Naive thymus-derived CD8-positive, alpha-beta T cell (primary cell): ENCODE measurements around the gene BPIFB6. TPM values are rescaled to one million over a fixed set of nuclear protein-coding genes. Genes with fewer than 3 reads are reported as not detected.

Experiments
- ATAC-seq, 2 donors: fragments of 150-1000 bp; cut with Tn5 transposase in 1 of 2; sonication (Bioruptor Pico), chemical (Tn5 transposase) in 1 of 2; 1 replicate in 1 of 2; 2 replicates in 1 of 2; pipeline ENCODE4 v1.10.0; 2021; ENCODE audit warnings: mild to moderate bottlenecking in 2 of 2, moderate library complexity in 2 of 2
- POLR2A ChIA-PET: fragments of 350-600 bp; sonication (Branson Sonifier 250); formaldehyde crosslinking; loops from one replicate; lab custom pipeline; 2021; ENCODE audit warnings: antibody characterized with exemption; lab: Charles Lee
- DNase-seq, 10 donors: peaks; one replicate each; pipeline versions ENCODE4 v3.0.0 to v3.0.0-alpha.2; 2020 to 2022
- H3K27ac Mint-ChIP-seq, 10 donors: one replicate each; pipeline ENCODE4 v1.8.0; 2020 to 2022; ENCODE audit warnings: mild to moderate bottlenecking in 10 of 10, mixed read lengths in 10 of 10, moderate library complexity in 4 of 10, inconsistent platforms in 1 of 10
- H3K27me3 Mint-ChIP-seq, 5 donors: one replicate each; pipeline ENCODE4 v1.8.0; 2021 to 2022; ENCODE audit warnings: mixed read lengths in 5 of 5
- H3K36me3 Mint-ChIP-seq, 3 donors: one replicate each; pipeline ENCODE4 v1.8.0; 2020 to 2022; ENCODE audit warnings: mixed read lengths in 3 of 3, mild to moderate bottlenecking in 2 of 3, inconsistent platforms in 1 of 3
- H3K4me1 Mint-ChIP-seq, 4 donors: one replicate each; pipeline ENCODE4 v1.8.0; 2021 to 2022; ENCODE audit warnings: mixed read lengths in 4 of 4
- H3K4me3 Mint-ChIP-seq, 10 donors: one replicate each; pipeline ENCODE4 v1.8.0; 2020 to 2022; ENCODE audit warnings: mild to moderate bottlenecking in 10 of 10, mixed read lengths in 10 of 10, moderate library complexity in 6 of 10, inconsistent platforms in 1 of 10
- H3K9me3 Mint-ChIP-seq, 9 donors: one replicate each; pipeline ENCODE4 v1.8.0; 2020 to 2022; ENCODE audit warnings: mixed read lengths in 9 of 9, mild to moderate bottlenecking in 3 of 9, inconsistent platforms in 1 of 9, moderate library complexity in 1 of 9
- polyA plus RNA-seq, 3 donors: library from polyadenylated mRNA; unstranded; fragments of 300-500 nt; fragmentation: Illumina TruSeq; gene quantifications; one replicate each; pipeline ENCODE4 v1.2.3, GENCODE V29; 2021
- total RNA-seq, 8 experiments: library from RNA in 2 of 8; stranded (reverse) in 2 of 8; gene quantifications; one replicate each; pipeline ENCODE4 v1.2.3 and lab custom pipeline; 2021 to 2026

BPIFB6 gene
- total and polyA plus RNA-seq, 5 experiments from 2014 or later: not detected

DNA sequence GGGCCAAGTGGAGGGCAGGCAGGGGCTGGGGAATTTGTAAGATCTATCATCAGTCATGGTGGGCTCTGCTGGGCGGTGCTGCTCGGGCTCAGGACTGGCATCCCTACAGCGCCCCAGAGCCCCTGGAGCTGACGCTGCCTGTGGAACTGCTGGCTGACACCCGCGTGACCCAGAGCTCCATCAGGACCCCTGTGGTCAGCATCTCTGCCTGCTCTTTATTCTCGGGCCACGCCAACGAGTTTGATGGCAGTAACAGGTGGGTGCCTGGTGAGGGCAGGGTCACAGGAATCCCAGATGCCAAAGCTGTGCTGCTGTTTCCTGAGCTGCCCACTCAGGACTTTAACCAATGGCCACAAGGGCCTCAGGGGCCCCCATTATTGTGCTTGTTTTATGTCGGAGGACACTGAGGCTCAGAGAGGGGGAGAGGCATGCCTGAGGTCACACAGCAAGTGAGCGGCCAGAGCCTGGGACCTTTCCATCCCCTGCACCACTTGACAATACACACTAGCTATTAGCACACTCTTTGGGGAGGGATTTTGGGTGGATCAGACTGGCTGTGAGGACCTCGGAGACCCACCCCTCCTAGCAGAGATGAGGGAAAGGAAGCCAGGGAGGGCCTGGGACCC lies 17.6 kb upstream of the BPIFB6 start:
- ATAC-seq: no peak
- H3K36me3 Mint-ChIP-seq: no peaks in the 10 kb centered on the region
- POLR2A ChIA-PET: no interaction called here
- H3K27me3 Mint-ChIP-seq: no peaks in the 10 kb centered on the region
- no peaks in the 10 kb centered on the region for H3K9me3 Mint-ChIP-seq
- peaks cover 5 to 27% (median 14%) of the 10 kb centered on the region in 4 donors for H3K4me1 Mint-ChIP-seq
- peak overlapping the region in 3 of 10 donors; percentile 18 to 57 (median 24) for H3K27ac Mint-ChIP-seq
- no peak overlapping the region for H3K4me3 Mint-ChIP-seq
- DNase-seq: peak in 1 of 10 donors; percentile 45

GRCh38 chr20:33014336-33015113 lies 16.9 kb upstream of the BPIFB6 start:
- ATAC-seq: no peak
- Mint-ChIP-seq H3K4me1 (peaks cover 5 to 27% (median 12%) of the 10 kb centered on the region in 4 donors), H3K9me3 (no peaks in the 10 kb centered on the region), H3K27me3 (no peaks in the 10 kb centered on the region), H3K36me3 (no peaks in the 10 kb centered on the region), H3K27ac (peak overlapping the region in 2 of 10 donors; percentile 40 to 67), H3K4me3 (no peak overlapping the region)
- POLR2A ChIA-PET: no interaction called here
- DNase-seq: peak in 1 of 10 donors; percentile 45

- H3K27me3 Mint-ChIP-seq: no peaks in the 10 kb centered on the region
- DNase-seq (peak in 1 of 10 donors; percentile 43), ATAC-seq (no peak)
- no peaks in the 10 kb centered on the region for H3K9me3 Mint-ChIP-seq
- POLR2A ChIA-PET: no interaction called here
- peaks cover 5 to 27% (median 12%) of the 10 kb centered on the region in 4 donors for H3K4me1 Mint-ChIP-seq
- H3K4me3 Mint-ChIP-seq: no peak overlapping the region
- H3K36me3 Mint-ChIP-seq: no peaks in the 10 kb centered on the region
- peak overlapping the region in 2 of 10 donors; percentile 40 to 53 for H3K27ac Mint-ChIP-seq
Measured at GRCh38 chr20:33015114-33015484, 16.3 kb upstream of the BPIFB6 start.

DNA sequence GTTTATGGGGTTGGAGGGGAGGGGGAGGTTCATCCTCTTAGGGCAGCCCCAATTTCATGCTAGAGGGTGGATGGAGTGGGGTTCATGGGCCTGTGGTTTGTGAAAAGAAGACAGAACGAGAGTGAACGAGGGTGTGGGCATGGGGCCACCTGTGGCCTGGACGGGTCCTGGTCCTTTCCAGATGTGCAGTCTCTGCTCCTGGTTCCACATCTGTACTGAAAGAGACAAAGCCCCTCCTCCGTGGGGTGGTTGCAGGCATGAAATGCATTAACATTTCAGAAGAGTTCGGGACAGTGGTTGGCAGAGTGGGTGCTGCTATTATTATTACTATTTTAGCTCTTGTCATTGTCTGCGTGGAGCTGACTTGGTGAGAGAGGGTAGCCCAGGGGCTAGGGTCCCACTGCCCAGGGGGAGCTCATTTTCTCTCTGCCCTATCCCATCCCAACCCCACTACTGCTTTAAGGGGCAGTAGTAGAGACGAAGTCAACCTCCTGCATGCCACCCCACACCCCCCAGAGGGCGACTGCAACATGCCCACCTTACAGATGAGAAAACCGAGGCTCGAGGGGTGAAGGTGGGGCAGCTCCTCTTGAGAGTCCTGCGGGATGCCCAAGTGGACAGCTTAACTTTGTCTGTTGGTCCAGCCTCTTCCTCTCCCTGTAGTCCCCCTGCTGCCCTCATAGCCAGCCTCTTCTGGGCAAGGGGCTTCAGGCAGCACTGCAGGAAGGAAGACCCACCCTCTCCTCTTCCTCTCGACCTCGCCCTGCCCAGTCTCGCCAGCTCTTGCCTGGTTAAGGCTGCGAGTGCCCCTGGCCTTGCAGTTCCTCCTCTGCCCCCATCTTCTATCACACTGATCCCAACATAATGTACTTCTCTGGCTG lies 15.5 kb upstream of the BPIFB6 start:
- H3K4me3 Mint-ChIP-seq: no peak overlapping the region
- peak overlapping the region in 4 of 10 donors; percentile 21 to 70 (median 55) for H3K27ac Mint-ChIP-seq
- DNase-seq (peak in 1 of 10 donors; percentile 37), ATAC-seq (no peak)
- H3K4me1 Mint-ChIP-seq: peaks cover 7 to 27% (median 12%) of the 10 kb centered on the region in 4 donors
- H3K9me3 Mint-ChIP-seq: no peaks in the 10 kb centered on the region
- POLR2A ChIA-PET: no interaction called here
- no peaks in the 10 kb centered on the region for H3K36me3 Mint-ChIP-seq
- H3K27me3 Mint-ChIP-seq: no peaks in the 10 kb centered on the region

DNA sequence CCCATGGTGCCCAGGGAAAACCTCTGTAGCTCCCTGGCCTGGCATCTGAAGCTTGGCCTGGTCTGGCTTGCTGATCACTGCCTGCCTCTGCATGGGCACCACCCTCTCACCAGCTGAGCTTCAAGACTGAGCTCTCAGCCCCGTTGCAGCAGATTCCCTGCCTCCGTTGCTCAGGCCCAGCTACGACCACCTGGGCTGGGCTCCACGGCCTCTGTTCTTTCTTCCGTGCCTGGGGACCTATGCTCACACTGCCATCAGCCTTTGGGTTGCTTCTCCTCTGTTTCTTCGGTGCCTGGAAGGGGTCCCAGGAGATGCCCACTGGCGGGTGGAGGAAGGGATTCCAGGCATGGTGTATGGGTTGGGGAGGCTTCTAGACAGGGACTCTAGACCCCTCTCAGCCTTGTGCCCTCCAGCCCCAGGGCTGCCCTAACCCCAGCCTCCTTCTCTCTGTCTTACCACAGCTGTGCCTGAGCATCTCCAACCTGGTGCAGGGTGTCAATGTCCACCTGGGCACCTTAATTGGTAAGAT lies 14.8 kb upstream of the BPIFB6 start:
- Mint-ChIP-seq H3K4me3 (no peak overlapping the region), H3K36me3 (no peaks in the 10 kb centered on the region), H3K4me1 (peaks cover 9 to 27% (median 12%) of the 10 kb centered on the region in 4 donors), H3K27me3 (no peaks in the 10 kb centered on the region), H3K9me3 (no peaks in the 10 kb centered on the region), H3K27ac (peak overlapping the region in 2 of 10 donors; percentile 21 to 71)
- no peak for ATAC-seq
- POLR2A ChIA-PET: no interaction called here
- DNase-seq: peak in 1 of 10 donors; percentile 18

DNA sequence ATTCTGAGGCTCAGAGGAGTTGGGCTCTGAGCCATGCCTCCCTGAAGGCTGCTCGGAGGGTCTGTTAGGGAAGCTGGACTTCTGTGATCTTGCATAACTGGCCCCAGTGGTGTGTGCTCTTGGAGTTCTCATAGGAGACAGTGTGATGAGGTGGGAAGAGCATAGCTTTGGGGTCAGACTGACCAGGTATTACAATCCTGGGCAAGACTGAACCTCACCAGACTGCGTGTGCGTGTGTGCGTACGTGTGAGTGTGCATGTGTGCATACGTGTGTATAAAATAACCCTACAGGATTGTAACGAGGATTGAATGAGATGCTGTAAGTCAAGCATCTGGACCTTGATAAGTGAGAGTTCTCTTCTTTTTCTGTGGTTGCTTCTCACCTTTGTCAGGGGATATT lies 13.9 kb upstream of the BPIFB6 start:
- POLR2A ChIA-PET: no interaction called here
- H3K36me3 Mint-ChIP-seq: no peaks in the 10 kb centered on the region

GRCh38 chr20:33018169-33018931 lies 13.1 kb upstream of the BPIFB6 start:
- POLR2A ChIA-PET: no interaction called here
- Mint-ChIP-seq H3K4me1 (peaks cover 7 to 27% (median 11%) of the 10 kb centered on the region in 4 donors), H3K9me3 (no peaks in the 10 kb centered on the region), H3K27me3 (no peaks in the 10 kb centered on the region), H3K36me3 (no peaks in the 10 kb centered on the region), H3K4me3 (no peak overlapping the region), H3K27ac (peak overlapping the region in 1 of 10 donors; percentile 46)
- ATAC-seq (no peak), DNase-seq (peak in 1 of 10 donors; percentile 58)

More for the DNA sequence above, 13.9 kb upstream of the BPIFB6 start:
- Mint-ChIP-seq H3K9me3 (no peaks in the 10 kb centered on the region), H3K4me1 (peaks cover 11 to 27% (median 11%) of the 10 kb centered on the region in 4 donors), H3K27ac (peak overlapping the region in 3 of 10 donors; percentile 8 to 51 (median 17)), H3K4me3 (no peak overlapping the region), H3K27me3 (no peaks in the 10 kb centered on the region)
- DNase-seq (peak in 1 of 10 donors; percentile 26), ATAC-seq (no peak)

- Mint-ChIP-seq H3K27ac (peak overlapping the region in 4 of 10 donors; percentile 43 to 66 (median 58)), H3K4me1 (peaks cover 5 to 27% (median 14%) of the 10 kb centered on the region in 4 donors), H3K27me3 (no peaks in the 10 kb centered on the region), H3K36me3 (no peaks in the 10 kb centered on the region), H3K4me3 (no peak overlapping the region), H3K9me3 (no peaks in the 10 kb centered on the region)
- POLR2A ChIA-PET: no interaction called here
- ATAC-seq (no peak), DNase-seq (peak in 1 of 10 donors; percentile 60)
Measured at GRCh38 chr20:33019465-33020277, 11.8 kb upstream of the BPIFB6 start.

- ATAC-seq: no peak
- H3K36me3 Mint-ChIP-seq: no peaks in the 10 kb centered on the region
- POLR2A ChIA-PET: no interaction called here
- no peak overlapping the region for H3K4me3 Mint-ChIP-seq
- H3K27ac Mint-ChIP-seq: peak overlapping the region in 3 of 10 donors; percentile 51 to 89 (median 84)
- no peaks in the 10 kb centered on the region for H3K9me3 Mint-ChIP-seq
- H3K4me1 Mint-ChIP-seq: peaks cover 5 to 21% (median 14%) of the 10 kb centered on the region in 4 donors
- no peaks in the 10 kb centered on the region for H3K27me3 Mint-ChIP-seq
- peak in 1 of 10 donors; percentile 38 for DNase-seq
Measured at GRCh38 chr20:33020278-33021161, 10.9 kb upstream of the BPIFB6 start.

DNA sequence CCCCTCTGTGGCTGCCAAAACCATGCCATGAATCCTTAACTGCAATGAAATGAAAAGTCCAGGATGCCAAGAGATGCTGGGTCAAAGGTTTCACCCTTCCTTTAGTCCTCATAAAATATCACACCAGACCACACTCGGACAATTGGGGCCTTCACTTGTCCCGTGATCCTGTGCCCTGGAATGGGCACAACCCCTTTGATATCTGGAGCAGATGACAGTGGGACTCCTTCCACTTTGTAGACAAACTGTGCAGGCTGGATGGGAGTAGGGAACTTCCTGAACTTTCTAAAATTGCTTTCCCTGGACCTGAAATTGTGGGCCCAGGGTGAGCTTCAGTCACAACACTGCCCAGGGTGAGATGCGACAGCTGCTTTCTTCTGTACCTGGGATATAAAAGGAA lies 9.6 kb upstream of the BPIFB6 start:
- H3K9me3 Mint-ChIP-seq: no peaks in the 10 kb centered on the region
- no peak for ATAC-seq
- POLR2A ChIA-PET: no interaction called here
- H3K36me3 Mint-ChIP-seq: no peaks in the 10 kb centered on the region
- no peak for DNase-seq
- H3K4me3 Mint-ChIP-seq: no peak overlapping the region
- H3K27me3 Mint-ChIP-seq: no peaks in the 10 kb centered on the region
- H3K4me1 Mint-ChIP-seq: peaks cover 0 to 9% (median 8%) of the 10 kb centered on the region in 4 donors
- H3K27ac Mint-ChIP-seq: peak overlapping the region in 1 of 10 donors; percentile 89
